Upper lobe of left lung (tissue), 6 donors: ENCODE measurements around the gene BCS1L. TPM values are rescaled to one million over a fixed set of nuclear protein-coding genes. Genes with fewer than 3 reads are reported as not detected.

Experiments used
- ATAC-seq, 2 donors: fragments of 200-7000 bp; cut with Tn5 transposase; one replicate each; pipeline ENCODE4 v1.9.1; 2022; ENCODE audit warnings: mild to moderate bottlenecking in 2 of 2, moderate library complexity in 2 of 2; ENCODE audit not compliant: low FRiP score in 2 of 2
- DNase-seq, 2 donors: peaks; one replicate each; pipeline ENCODE4 v3.0.0-alpha.2; 2019 to 2020
- H3K27ac ChIP-seq, 4 donors: fragments of 200-600 bp; sonication (generic); one replicate each; pipeline ENCODE4 v1.5.1; 2016 to 2019
- H3K27me3 ChIP-seq, 4 donors: fragments of 200-600 bp; sonication (generic); one replicate each; pipeline ENCODE4 v1.5.1; 2017 to 2019
- H3K36me3 ChIP-seq, 4 donors: fragments of 200-600 bp; sonication (generic); one replicate each; pipeline ENCODE4 v1.5.1; 2016 to 2019
- H3K4me1 ChIP-seq, 4 donors: fragments of 200-600 bp; sonication (generic); one replicate each; pipeline ENCODE4 v1.5.1; 2018 to 2019
- H3K4me3 ChIP-seq, 4 donors: fragments of 200-600 bp; sonication (generic); one replicate each; pipeline ENCODE4 v1.5.1; 2017 to 2019; ENCODE audit warnings: mild to moderate bottlenecking in 2 of 4, moderate library complexity in 1 of 4
- H3K9me3 ChIP-seq, 4 donors: fragments of 200-600 bp; sonication (generic); one replicate each; pipeline ENCODE4 v1.5.1; 2018 to 2019
- EP300 ChIP-seq, 4 donors: sonication (generic); formaldehyde crosslinking; IDR thresholded peaks; one replicate each; pipeline ENCODE4 v1.5.1; 2017; ENCODE audit warnings: antibody characterized with exemption in 4 of 4, control low read depth in 2 of 4
- POLR2A ChIP-seq, 4 donors: fragments of 450-650 bp; IDR thresholded peaks; one replicate each; pipeline ENCODE4 v1.5.1; 2016 to 2017; ENCODE audit warnings: antibody characterized with exemption in 4 of 4, mild to moderate bottlenecking in 2 of 4
- POLR2AphosphoS5 ChIP-seq, 2 donors: sonication (generic); formaldehyde crosslinking; IDR thresholded peaks; one replicate each; pipeline ENCODE4 v1.5.1; 2017; ENCODE audit warnings: antibody characterized with exemption in 2 of 2
- WGBS, 2 donors: methylation state at CpG; one replicate each; pipeline ENCODE4 v1.1.5; 2017 to 2018; 5-methylcytosine and 5-hydroxymethylcytosine counted together
- total RNA-seq, 6 donors: library from RNA; depleted of rRNA in 4 of 6; stranded (reverse); fragments of >200 nt in 4 of 6; gene quantifications; one replicate each; pipeline versions ENCODE4 v1.1.0 to v1.2.1, GENCODE V29; 2016 to 2021
- TF ChIP-seq, protein P1 (sequence below), 6 experiments: fragments of 450-650 bp in 4 of 6; fragments of 200-600 bp in 2 of 6; sonication (generic) in 2 of 6; IDR thresholded peaks; one replicate each; pipeline ENCODE4 v1.5.1; 2016 to 2019; ENCODE audit warnings: antibody characterized with exemption in 6 of 6
- donor health status: DM: no; HTN: no; CAD: no; lungs with moderate emphysema.
- donor health status: DM: no; HTN: yes; CAD: no; lungs with severe emphysema.

Gene BCS1L
- total RNA-seq, 6 donors from 2014 or later: 18.2 to 128 (median 32.2) TPM

DNA sequence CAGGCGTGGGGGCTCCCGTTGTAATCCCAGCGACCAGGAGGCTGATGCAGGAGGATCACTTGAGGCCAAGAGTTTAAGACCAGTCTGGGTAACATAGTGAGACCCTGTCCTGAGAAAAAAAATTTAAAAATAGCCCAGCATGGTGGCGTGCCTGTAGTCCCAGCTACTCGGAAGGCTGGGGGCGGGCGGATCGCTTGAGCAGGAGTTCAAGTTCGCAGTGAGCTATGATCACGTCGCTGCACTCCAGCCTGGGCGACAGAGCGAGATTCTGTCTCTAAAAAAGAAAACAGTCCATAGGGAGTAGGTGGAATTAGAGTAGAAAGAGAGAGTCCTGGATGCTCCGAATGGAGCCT, 50.8 kb downstream of the BCS1L start:
- Histone ChIP-seq H3K27me3 (no peaks in the 10 kb centered on the region), H3K4me1 (peaks cover 9 to 15% (median 12%) of the 10 kb centered on the region in 4 donors), H3K36me3 (no peaks in the 10 kb centered on the region), H3K9me3 (no peaks in the 10 kb centered on the region), H3K4me3 (peak overlapping the region in 3 of 4 donors; percentile 68 to 88 (median 85)), H3K27ac (peak overlapping the region in 2 of 4 donors; percentile 81 to 94)
- WGBS, 2 donors: 53 to 55% methylated on average over 14 of the region's 14 CpGs
- ATAC-seq (no peak), DNase-seq (no peak)
- no peak for TF ChIP-seq POLR2A (IDR thresholded peaks at IDR 0.05)
- TF ChIP-seq, protein P1, sequence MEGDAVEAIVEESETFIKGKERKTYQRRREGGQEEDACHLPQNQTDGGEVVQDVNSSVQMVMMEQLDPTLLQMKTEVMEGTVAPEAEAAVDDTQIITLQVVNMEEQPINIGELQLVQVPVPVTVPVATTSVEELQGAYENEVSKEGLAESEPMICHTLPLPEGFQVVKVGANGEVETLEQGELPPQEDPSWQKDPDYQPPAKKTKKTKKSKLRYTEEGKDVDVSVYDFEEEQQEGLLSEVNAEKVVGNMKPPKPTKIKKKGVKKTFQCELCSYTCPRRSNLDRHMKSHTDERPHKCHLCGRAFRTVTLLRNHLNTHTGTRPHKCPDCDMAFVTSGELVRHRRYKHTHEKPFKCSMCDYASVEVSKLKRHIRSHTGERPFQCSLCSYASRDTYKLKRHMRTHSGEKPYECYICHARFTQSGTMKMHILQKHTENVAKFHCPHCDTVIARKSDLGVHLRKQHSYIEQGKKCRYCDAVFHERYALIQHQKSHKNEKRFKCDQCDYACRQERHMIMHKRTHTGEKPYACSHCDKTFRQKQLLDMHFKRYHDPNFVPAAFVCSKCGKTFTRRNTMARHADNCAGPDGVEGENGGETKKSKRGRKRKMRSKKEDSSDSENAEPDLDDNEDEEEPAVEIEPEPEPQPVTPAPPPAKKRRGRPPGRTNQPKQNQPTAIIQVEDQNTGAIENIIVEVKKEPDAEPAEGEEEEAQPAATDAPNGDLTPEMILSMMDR (IDR thresholded peaks at IDR 0.05): no peak
- no peak for TF ChIP-seq POLR2AphosphoS5 (IDR thresholded peaks at IDR 0.05)
- no peak for TF ChIP-seq EP300 (IDR thresholded peaks at IDR 0.05)

DNA sequence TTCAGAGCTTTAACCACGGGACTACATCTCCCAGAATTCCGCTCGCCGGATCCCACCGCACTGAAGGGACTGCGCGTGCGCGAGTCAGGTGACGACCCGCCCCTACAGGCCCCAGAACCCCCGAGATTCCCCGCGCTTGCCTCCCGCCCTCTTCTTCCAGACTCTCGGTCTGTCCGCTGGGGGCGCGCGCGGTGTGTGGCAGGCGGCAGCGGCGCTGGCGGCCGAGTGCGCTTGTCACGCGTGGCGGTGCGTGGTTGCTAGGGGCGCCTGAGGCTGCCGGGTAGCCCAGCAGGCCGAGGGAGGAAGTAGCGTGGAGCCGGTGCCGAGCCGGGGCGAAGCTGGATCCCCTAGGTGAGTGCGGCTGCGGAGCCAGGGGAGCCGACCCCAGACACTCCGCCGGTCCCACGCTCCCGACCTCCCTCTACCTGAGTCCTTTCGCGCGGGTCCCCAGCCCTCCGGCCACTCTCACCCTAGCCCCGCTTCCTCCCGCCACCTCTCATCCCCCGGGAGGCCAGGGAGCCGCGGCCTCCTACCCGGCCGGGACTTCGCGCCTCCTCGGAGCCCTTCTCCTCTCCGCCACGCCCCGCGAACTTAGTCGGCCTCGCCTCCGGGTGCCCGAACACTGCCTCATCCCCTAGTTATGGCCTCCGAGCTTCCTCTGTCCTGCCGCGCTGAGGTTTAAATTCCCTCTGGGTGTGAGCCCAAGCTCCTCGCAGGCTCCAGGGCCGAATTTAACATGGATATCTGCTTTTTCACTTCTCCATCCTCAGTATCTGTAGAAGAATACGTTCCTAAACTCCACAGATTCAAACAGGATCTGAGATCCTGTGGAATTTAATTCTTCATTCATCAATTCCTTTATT, 51.4 kb downstream of the BCS1L start, which contains the start of gene TTLL4:
Gene TTLL4 (plus strand): TSS at position 149 of the 863 bp plus-strand sequence. CDS start 26,842 bp downstream, outside the sequence.
- DNase-seq: peak; percentile 99
- Histone ChIP-seq H3K4me3 (peak within 1 kb of the TSS; percentile 60 to 88 (median 76)), H3K27me3 (no peaks in the 10 kb centered on the region), H3K4me1 (peaks cover 9 to 15% (median 12%) of the 10 kb centered on the region in 4 donors), H3K27ac (peak within 1 kb of the TSS; percentile 80 to 95 (median 88)), H3K36me3 (peaks cover 0 to 2% (median under 1%) of the 10 kb centered on the region in 4 donors), H3K9me3 (no peaks in the 10 kb centered on the region)
- TF ChIP-seq POLR2A (IDR thresholded peaks at IDR 0.05) (peak in 3 of 4 donors; percentile 26 to 76 (median 29)), POLR2AphosphoS5 (IDR thresholded peaks at IDR 0.05) (peak; percentile 61 to 85), EP300 (IDR thresholded peaks at IDR 0.05) (peak in 1 of 4 donors; percentile 38)
- TF ChIP-seq, protein P1 (IDR thresholded peaks at IDR 0.05): peak; percentile 76 to 97 (median 96)
- 0 to 1% methylated on average over 15 to 65 of the region's 74 CpGs for WGBS, 2 donors
- ATAC-seq: peak; percentile 99 to 100

DNA sequence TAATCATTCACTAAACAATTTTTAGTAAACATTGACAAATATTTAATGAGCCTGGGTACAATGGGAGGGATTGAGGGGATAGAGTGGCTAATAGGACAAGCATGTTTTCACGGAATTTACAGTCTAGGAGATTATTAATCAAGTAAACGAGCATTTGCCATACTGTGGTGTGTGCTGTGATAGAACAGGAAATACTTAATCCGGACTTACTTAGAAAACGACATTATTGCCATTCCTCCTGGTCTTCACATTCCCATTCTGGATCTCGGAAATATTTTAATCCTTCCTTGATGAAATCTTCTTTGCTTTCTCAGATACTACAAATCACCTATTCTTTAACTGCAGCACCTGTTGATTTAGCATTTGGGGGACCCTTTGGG, 52.1 kb downstream of the BCS1L start:
- DNase-seq (no peak), ATAC-seq (no peak)

More for the DNA sequence above, 52.1 kb downstream of the BCS1L start:
- H3K4me3 ChIP-seq: peak overlapping the region; percentile 60 to 88 (median 76)
- no peaks in the 10 kb centered on the region for H3K27me3 ChIP-seq
- TF ChIP-seq, protein P1 (IDR thresholded peaks at IDR 0.05): no peak
- TF ChIP-seq POLR2A (IDR thresholded peaks at IDR 0.05) (no peak), POLR2AphosphoS5 (IDR thresholded peaks at IDR 0.05) (no peak), EP300 (IDR thresholded peaks at IDR 0.05) (no peak)
- WGBS, 2 donors: 8 to 10% methylated on average over 5 of the region's 5 CpGs
- H3K4me1 ChIP-seq: peaks cover 9 to 15% (median 12%) of the 10 kb centered on the region in 4 donors
- peaks cover 0 to 8% (median 1%) of the 10 kb centered on the region in 4 donors for H3K36me3 ChIP-seq
- no peaks in the 10 kb centered on the region for H3K9me3 ChIP-seq
- H3K27ac ChIP-seq: peak overlapping the region; percentile 80 to 95 (median 88)

Other genes starting within 250 kb of the BCS1L start
- gene VIL1, start 240.6 kb upstream of the BCS1L start, total RNA-seq: under 1 TPM in 3 of 6 donors, not detected in 3; 0.29 to 0.76 (median 0.40) TPM
- gene USP37, start 91.3 kb upstream of the BCS1L start, total RNA-seq: 10 to 100 TPM in 4 of 6 donors, 1 to 10 TPM in 2; 9.0 to 31.4 (median 13.1) TPM
- 10 to 100 TPM; 24.2 to 51.3 (median 35.9) TPM for gene CNOT9, start 90.8 kb upstream of the BCS1L start, total RNA-seq
- under 1 TPM in 4 of 6 donors, not detected in 2; 0.30 to 0.98 (median 0.37) TPM for gene PLCD4, start 51.8 kb upstream of the BCS1L start, total RNA-seq
- 10 to 100 TPM; 17.1 to 58.7 (median 24.6) TPM for gene ZNF142, start 60 bp upstream of the BCS1L start, total RNA-seq
- gene RNF25, start 12.3 kb downstream of the BCS1L start, total RNA-seq: 10 to 100 TPM in 5 of 6 donors, 1 to 10 TPM in 1; 7.3 to 25.7 (median 17.8) TPM
- gene STK36, start 12.4 kb downstream of the BCS1L start, total RNA-seq: 100 to 1,000 TPM in 1 of 6 donors, 10 to 100 TPM in 5; 21.3 to 153 (median 36.8) TPM
- gene TTLL4, start 51.2 kb downstream of the BCS1L start, total RNA-seq: 10 to 100 TPM; 21.1 to 46.1 (median 31.7) TPM
- gene CYP27A1, start 122.5 kb downstream of the BCS1L start, total RNA-seq: 100 to 1,000 TPM in 5 of 6 donors, 10 to 100 TPM in 1; 70.1 to 178 (median 160) TPM
- not detected for gene PRKAG3, start 172.1 kb downstream of the BCS1L start, total RNA-seq
- 1 to 10 TPM in 1 of 6 donors, under 1 TPM in 2, not detected in 3; 0.31 to 4.2 (median 0.44) TPM for gene WNT6, start 200.1 kb downstream of the BCS1L start, total RNA-seq
- 1 to 10 TPM in 1 of 6 donors, under 1 TPM in 3, not detected in 2; 0.15 to 1.0 (median 0.55) TPM for gene WNT10A, start 221.2 kb downstream of the BCS1L start, total RNA-seq